PFSK-1 (cell line): ENCODE data around the gene UBAC2.

ENCODE experiments used
- FOXP2 ChIP-seq: optimal IDR thresholded peaks from 2 replicates; pipeline ENCODE3; 2011; ENCODE audit warnings: borderline replicate concordance, control low read depth, inconsistent platforms; ENCODE audit not compliant: insufficient read depth; ENCODE audit errors: extremely low read length, extremely low read depth
- POLR2AphosphoS5 ChIP-seq: IDR thresholded peaks from 2 replicates; pipeline ENCODE4 v1.6.1; 2012; ENCODE audit warnings: low read depth, mild to moderate bottlenecking, control low read depth, low read length, moderate library complexity
- TAF1 ChIP-seq: IDR thresholded peaks from 2 replicates; pipeline ENCODE4 v1.6.1; 2012; ENCODE audit warnings: low read length, control low read depth, borderline replicate concordance; ENCODE audit not compliant: insufficient read depth

DNA sequence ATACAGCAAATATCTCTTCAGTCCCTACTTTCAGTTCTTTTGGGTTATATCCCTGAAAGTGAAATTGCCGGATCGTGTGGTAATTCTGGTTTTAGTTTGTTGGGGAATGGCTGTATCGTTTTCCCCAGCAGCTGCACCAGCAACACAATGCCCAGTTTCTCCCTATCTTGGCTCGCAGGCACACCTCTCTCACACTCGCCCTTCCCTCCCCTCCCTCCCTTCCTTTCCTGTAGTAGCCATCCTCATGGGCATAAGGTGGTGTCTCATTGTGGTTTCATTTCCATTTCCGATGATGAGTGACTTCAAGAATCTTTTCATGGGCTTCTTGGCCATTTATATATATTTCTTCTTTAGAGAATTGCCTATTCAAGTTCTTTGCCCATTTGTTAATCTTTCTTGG is 66.2 kb downstream of the UBAC2 start:
- TF ChIP-seq POLR2AphosphoS5 (no peak), TAF1 (no peak), FOXP2 (no peak)
